CD8-positive, alpha-beta memory T cell (primary cell): Measurements from ENCODE around the gene ZFHX3. TPM values are rescaled to one million over a fixed set of nuclear protein-coding genes. Genes with fewer than 3 reads are reported as not detected.

ENCODE experiments used
- CTCF ChIA-PET: fragments of 350-600 bp; sonication (Branson Sonifier 250); formaldehyde crosslinking; loops from one replicate; lab custom pipeline; 2021; ENCODE audit warnings: antibody characterized with exemption; lab: Charles Lee
- POLR2A ChIA-PET: fragments of 350-600 bp; sonication (Branson Sonifier 250); formaldehyde crosslinking; loops from one replicate; lab custom pipeline; 2021; ENCODE audit warnings: antibody characterized with exemption; lab: Charles Lee
- DNase-seq, 5 donors: peaks; one replicate each; pipeline versions ENCODE4 v3.0.0 to v3.0.0-alpha.2; 2020 to 2022; ENCODE audit warnings: mixed read lengths in 1 of 5
- H3K27ac ChIP-seq: one replicate; pipeline ENCODE4 v1.7.0; 2013; ENCODE audit warnings: low read depth, mild to moderate bottlenecking, low read length, moderate library complexity
- H3K27me3 ChIP-seq: 2 replicates; pipeline ENCODE4 v1.7.0; 2013; ENCODE audit warnings: low read length, mild to moderate bottlenecking; ENCODE audit not compliant: insufficient read depth, poor library complexity, severe bottlenecking
- H3K36me3 ChIP-seq: 2 replicates; pipeline ENCODE4 v1.7.0; 2013; ENCODE audit warnings: mild to moderate bottlenecking, low read length, moderate library complexity; ENCODE audit not compliant: insufficient read depth
- H3K4me1 ChIP-seq: 2 replicates; pipeline ENCODE4 v1.7.0; 2013; ENCODE audit warnings: mild to moderate bottlenecking, low read length, moderate library complexity; ENCODE audit not compliant: insufficient read depth
- H3K4me3 ChIP-seq: 2 replicates; pipeline ENCODE4 v1.7.0; 2013; ENCODE audit warnings: mild to moderate bottlenecking, low read length
- H3K9me3 ChIP-seq: 2 replicates; pipeline ENCODE4 v1.7.0; 2013; ENCODE audit warnings: mild to moderate bottlenecking, low read length
- H3K27ac Mint-ChIP-seq, 8 donors: one replicate each; pipeline ENCODE4 v1.8.0; 2020 to 2021; ENCODE audit warnings: mixed read lengths in 8 of 8, mild to moderate bottlenecking in 6 of 8, inconsistent platforms in 3 of 8, moderate library complexity in 3 of 8
- H3K27me3 Mint-ChIP-seq, 2 donors: one replicate each; pipeline ENCODE4 v1.8.0; 2020 to 2021; ENCODE audit warnings: mixed read lengths in 2 of 2, mild to moderate bottlenecking in 1 of 2, moderate library complexity in 1 of 2
- H3K36me3 Mint-ChIP-seq, 3 donors: one replicate each; pipeline ENCODE4 v1.8.0; 2020 to 2021; ENCODE audit warnings: mixed read lengths in 3 of 3, inconsistent platforms in 1 of 3, mild to moderate bottlenecking in 1 of 3
- H3K4me1 Mint-ChIP-seq, 3 donors: one replicate each; pipeline ENCODE4 v1.8.0; 2020 to 2021; ENCODE audit warnings: mixed read lengths in 3 of 3, inconsistent platforms in 1 of 3, mild to moderate bottlenecking in 1 of 3
- H3K4me3 Mint-ChIP-seq, 7 donors: one replicate each; pipeline ENCODE4 v1.8.0; 2020 to 2021; ENCODE audit warnings: mixed read lengths in 7 of 7, mild to moderate bottlenecking in 6 of 7, moderate library complexity in 4 of 7, inconsistent platforms in 2 of 7
- H3K9me3 Mint-ChIP-seq, 5 donors: one replicate each; pipeline ENCODE4 v1.8.0; 2020 to 2022; ENCODE audit warnings: mixed read lengths in 5 of 5, mild to moderate bottlenecking in 3 of 5, moderate library complexity in 2 of 5, inconsistent platforms in 1 of 5
- polyA plus RNA-seq: library from polyadenylated mRNA; unstranded; fragments of 300-500 nt; fragmentation: Illumina TruSeq; gene quantifications from one replicate; pipeline ENCODE4 v1.2.3, GENCODE V29; 2021
- total RNA-seq, 2 experiments: library from RNA; stranded (reverse); gene quantifications; one replicate each; pipeline ENCODE4 v1.2.3, GENCODE V29; 2021

Gene ZFHX3
- total and polyA plus RNA-seq, 3 experiments from 2014 or later, result 0.13 to 0.22 (median 0.20) TPM

- no peak overlapping the region for H3K4me3 ChIP-seq
- H3K4me1 ChIP-seq, result no peaks in the 10 kb centered on the region
- POLR2A ChIA-PET, result no interaction called here
- H3K36me3 ChIP-seq, result no peaks in the 10 kb centered on the region
- Mint-ChIP-seq H3K36me3 (no peaks in the 10 kb centered on the region), H3K4me1 (no peaks in the 10 kb centered on the region), H3K27ac (no peak overlapping the region), H3K9me3 (no peaks in the 10 kb centered on the region), H3K27me3 (peaks cover 0 to 3% of the 10 kb centered on the region in 2 donors), H3K4me3 (no peak overlapping the region)
- DNase-seq, result no peak
- no peaks in the 10 kb centered on the region for H3K9me3 ChIP-seq
- CTCF ChIA-PET, result interaction anchor here (1.5 kb wide), 1 partner anchor 9 kb away, joined by 6 read pairs; no protein-coding TSS in a partner anchor
- H3K27ac ChIP-seq, result no peak overlapping the region
- H3K27me3 ChIP-seq, result no peaks in the 10 kb centered on the region
Measured at GRCh38 chr16:72824027-72824426, 223.9 kb downstream of the ZFHX3 start.

GRCh38 chr16:72821185-72821950, 226.6 kb downstream of the ZFHX3 start:
- Histone ChIP-seq H3K4me3 (no peak overlapping the region), H3K36me3 (no peaks in the 10 kb centered on the region), H3K27ac (no peak overlapping the region), H3K9me3 (no peaks in the 10 kb centered on the region), H3K4me1 (no peaks in the 10 kb centered on the region), H3K27me3 (no peaks in the 10 kb centered on the region)
- H3K9me3 Mint-ChIP-seq, result peaks cover 0 to 3% (median 0%) of the 10 kb centered on the region in 5 donors
- H3K4me3 Mint-ChIP-seq, result no peak overlapping the region
- no peaks in the 10 kb centered on the region for H3K36me3 Mint-ChIP-seq
- H3K4me1 Mint-ChIP-seq, result no peaks in the 10 kb centered on the region
- DNase-seq, result no peak
- ChIA-PET CTCF (interaction anchor here (1.7 kb wide), 1 partner anchor 11 kb away, joined by 7 read pairs; no protein-coding TSS in a partner anchor), POLR2A (no interaction called here)
- H3K27ac Mint-ChIP-seq, result no peak overlapping the region
- H3K27me3 Mint-ChIP-seq, result peaks cover 0 to 1% of the 10 kb centered on the region in 2 donors

GRCh38 chr16:72819345-72819744, 228.6 kb downstream of the ZFHX3 start:
- Mint-ChIP-seq H3K4me3 (no peak overlapping the region), H3K27ac (no peak overlapping the region), H3K36me3 (no peaks in the 10 kb centered on the region), H3K27me3 (peaks cover 1 to 4% of the 10 kb centered on the region in 2 donors), H3K4me1 (no peaks in the 10 kb centered on the region), H3K9me3 (peaks cover 0 to 3% (median 0%) of the 10 kb centered on the region in 5 donors)
- Histone ChIP-seq H3K27me3 (no peaks in the 10 kb centered on the region), H3K4me1 (no peaks in the 10 kb centered on the region), H3K36me3 (no peaks in the 10 kb centered on the region), H3K27ac (no peak overlapping the region), H3K4me3 (no peak overlapping the region), H3K9me3 (no peaks in the 10 kb centered on the region)
- DNase-seq, result no peak
- POLR2A ChIA-PET, result no interaction called here
- CTCF ChIA-PET, result no interaction called here

GRCh38 chr16:72818236-72818845, 229.6 kb downstream of the ZFHX3 start:
- ChIA-PET CTCF (no interaction called here), POLR2A (no interaction called here)
- no peak for DNase-seq
- H3K27ac ChIP-seq, result no peak overlapping the region
- no peaks in the 10 kb centered on the region for H3K36me3 ChIP-seq
- no peak overlapping the region for H3K4me3 ChIP-seq
- Mint-ChIP-seq H3K27ac (no peak overlapping the region), H3K4me1 (no peaks in the 10 kb centered on the region), H3K4me3 (no peak overlapping the region), H3K9me3 (peaks cover 0 to 3% (median 0%) of the 10 kb centered on the region in 5 donors), H3K36me3 (no peaks in the 10 kb centered on the region), H3K27me3 (peaks cover 1 to 9% of the 10 kb centered on the region in 2 donors)
- H3K4me1 ChIP-seq, result no peaks in the 10 kb centered on the region
- H3K9me3 ChIP-seq, result no peaks in the 10 kb centered on the region
- no peaks in the 10 kb centered on the region for H3K27me3 ChIP-seq

GRCh38 chr16:72815348-72816318, 232.3 kb downstream of the ZFHX3 start:
- ChIA-PET POLR2A (no interaction called here), CTCF (interaction anchor here (1.0 kb wide), 1 partner anchor 17 kb away, joined by 3 read pairs; no protein-coding TSS in a partner anchor)
- no peaks in the 10 kb centered on the region for H3K27me3 ChIP-seq

GRCh38 chr16:72814226-72814625, 233.7 kb downstream of the ZFHX3 start:
- no peaks in the 10 kb centered on the region for H3K4me1 Mint-ChIP-seq

More at GRCh38 chr16:72815348-72816318, 232.3 kb downstream of the ZFHX3 start:
- no peak overlapping the region for H3K4me3 Mint-ChIP-seq
- peaks cover 0 to 3% (median 0%) of the 10 kb centered on the region in 5 donors for H3K9me3 Mint-ChIP-seq
- H3K9me3 ChIP-seq, result no peaks in the 10 kb centered on the region
- no peaks in the 10 kb centered on the region for H3K4me1 ChIP-seq
- no peaks in the 10 kb centered on the region for H3K36me3 ChIP-seq
- no peak for DNase-seq
- no peak overlapping the region for H3K4me3 ChIP-seq
- H3K27me3 Mint-ChIP-seq, result peaks cover 4 to 11% of the 10 kb centered on the region in 2 donors
- no peak overlapping the region for H3K27ac Mint-ChIP-seq
- no peaks in the 10 kb centered on the region for H3K36me3 Mint-ChIP-seq
- H3K4me1 Mint-ChIP-seq, result no peaks in the 10 kb centered on the region
- no peak overlapping the region for H3K27ac ChIP-seq

GRCh38 chr16:72812672-72813071, 235.3 kb downstream of the ZFHX3 start:
- no peaks in the 10 kb centered on the region for H3K4me1 ChIP-seq
- Mint-ChIP-seq H3K9me3 (no peaks in the 10 kb centered on the region), H3K4me1 (no peaks in the 10 kb centered on the region), H3K27me3 (peaks cover 3 to 11% of the 10 kb centered on the region in 2 donors), H3K36me3 (no peaks in the 10 kb centered on the region), H3K27ac (no peak overlapping the region), H3K4me3 (no peak overlapping the region)
- no peak overlapping the region for H3K4me3 ChIP-seq
- no peaks in the 10 kb centered on the region for H3K36me3 ChIP-seq
- POLR2A ChIA-PET, result no interaction called here
- no peaks in the 10 kb centered on the region for H3K27me3 ChIP-seq
- H3K27ac ChIP-seq, result no peak overlapping the region
- no peak for DNase-seq
- CTCF ChIA-PET, result no interaction called here
- no peaks in the 10 kb centered on the region for H3K9me3 ChIP-seq

More at GRCh38 chr16:72814226-72814625, 233.7 kb downstream of the ZFHX3 start:
- Histone ChIP-seq H3K4me3 (no peak overlapping the region), H3K27ac (no peak overlapping the region), H3K27me3 (no peaks in the 10 kb centered on the region), H3K4me1 (no peaks in the 10 kb centered on the region), H3K36me3 (no peaks in the 10 kb centered on the region), H3K9me3 (no peaks in the 10 kb centered on the region)
- H3K4me3 Mint-ChIP-seq, result no peak overlapping the region
- ChIA-PET CTCF (no interaction called here), POLR2A (no interaction called here)
- peaks cover 0 to 3% (median 0%) of the 10 kb centered on the region in 5 donors for H3K9me3 Mint-ChIP-seq
- no peak for DNase-seq
- no peak overlapping the region for H3K27ac Mint-ChIP-seq
- no peaks in the 10 kb centered on the region for H3K36me3 Mint-ChIP-seq
- peaks cover 3 to 11% of the 10 kb centered on the region in 2 donors for H3K27me3 Mint-ChIP-seq
